Thyroid gland (tissue), 4 donors: ENCODE data around the gene EDIL3.

Experiments used
- CTCF ChIP-seq, 6 experiments: fragments of 200-600 bp in 3 of 6; fragments of 450-650 bp in 3 of 6; sonication (generic) in 3 of 6; IDR thresholded peaks; one replicate each; pipeline ENCODE4 v1.5.1; 2016 to 2019; ENCODE audit warnings: antibody characterized with exemption in 6 of 6, mild to moderate bottlenecking in 2 of 6, inconsistent platforms in 1 of 6, moderate library complexity in 1 of 6
- POLR2A ChIP-seq, 2 donors: fragments of 450-650 bp; IDR thresholded peaks; one replicate each; pipeline ENCODE4 v1.6.1; 2017; ENCODE audit warnings: antibody characterized with exemption in 2 of 2, mild to moderate bottlenecking in 2 of 2, moderate library complexity in 1 of 2

- no peak for TF ChIP-seq CTCF (IDR thresholded peaks at IDR 0.05)
- no peak for TF ChIP-seq POLR2A (IDR thresholded peaks at IDR 0.05)
Observed at GRCh38 chr5:83937837-83938236, 446.8 kb downstream of the EDIL3 start.
